Mesendoderm (in vitro differentiated cells): ENCODE data around the gene DNAJB2.
"Not testable (repeated sequence)": the region's sequence is repeated elsewhere in the genome, so short reads cannot be mapped to it uniquely, and the experiment has no call there.

Experiments used
- DNase-seq: peaks from one replicate; pipeline ENCODE4 v3.0.0; 2013
- H2AK5ac ChIP-seq: 2 replicates; pipeline ENCODE4 v1.6.1; 2013; ENCODE audit warnings: low read length, inconsistent platforms
- H2BK120ac ChIP-seq: 2 replicates; pipeline ENCODE4 v1.6.1; 2013; ENCODE audit warnings: low read depth, mild to moderate bottlenecking, low read length, moderate library complexity, mixed read lengths
- H2BK15ac ChIP-seq: replicated peaks from 2 replicates; pipeline ENCODE4 v1.6.1; 2013; ENCODE audit warnings: low read depth, mild to moderate bottlenecking, moderate library complexity
- H2BK5ac ChIP-seq: 2 replicates; pipeline ENCODE4 v1.6.1; 2013; ENCODE audit warnings: low read length, inconsistent platforms
- H3K18ac ChIP-seq: 2 replicates; pipeline ENCODE4 v1.6.1; 2013; ENCODE audit warnings: mild to moderate bottlenecking, low read length, mixed read lengths
- H3K23ac ChIP-seq: one replicate; pipeline ENCODE4 v1.6.1; 2013; ENCODE audit warnings: low read length
- H3K27ac ChIP-seq: 2 replicates; pipeline ENCODE4 v1.5.1; 2013; ENCODE audit warnings: low read depth, mild to moderate bottlenecking, inconsistent platforms, low read length, moderate library complexity
- H3K27me3 ChIP-seq: 2 replicates; pipeline ENCODE4 v1.6.1; 2013; ENCODE audit warnings: low read length, control low read depth, mild to moderate bottlenecking, inconsistent platforms; ENCODE audit not compliant: insufficient read depth, poor library complexity
- H3K36me3 ChIP-seq: 2 replicates; pipeline ENCODE4 v1.6.1; 2013; ENCODE audit warnings: low read length, inconsistent platforms; ENCODE audit not compliant: control insufficient read depth, insufficient read depth
- H3K4ac ChIP-seq: one replicate; pipeline ENCODE4 v1.6.1; 2013; ENCODE audit warnings: low read depth, mild to moderate bottlenecking, low read length, moderate library complexity
- H3K4me1 ChIP-seq: 2 replicates; pipeline ENCODE4 v1.6.1; 2013; ENCODE audit warnings: low read depth, low read length, inconsistent platforms; ENCODE audit not compliant: control insufficient read depth
- H3K4me2 ChIP-seq: 2 replicates; pipeline ENCODE4 v1.6.1; 2013; ENCODE audit warnings: low read length
- H3K4me3 ChIP-seq: 2 replicates; pipeline ENCODE4 v1.5.1; 2013; ENCODE audit warnings: mild to moderate bottlenecking, low read length
- H3K56ac ChIP-seq: one replicate; pipeline ENCODE4 v1.6.1; 2013; ENCODE audit warnings: low read length
- H3K79me1 ChIP-seq: 2 replicates; pipeline ENCODE4 v1.6.1; 2013; ENCODE audit warnings: low read length, inconsistent platforms
- H3K79me2 ChIP-seq: 2 replicates; pipeline ENCODE4 v1.6.1; 2013; ENCODE audit warnings: mild to moderate bottlenecking, low read length; ENCODE audit not compliant: control insufficient read depth, insufficient read depth
- H3K9ac ChIP-seq: 2 replicates; pipeline ENCODE4 v1.6.1; 2013; ENCODE audit warnings: low read length, inconsistent platforms
- H4K5ac ChIP-seq: one replicate; pipeline ENCODE4 v1.6.1; 2013; ENCODE audit warnings: low read length
- H4K8ac ChIP-seq: one replicate; pipeline ENCODE4 v1.6.1; 2013; ENCODE audit warnings: low read depth, mild to moderate bottlenecking, control low read depth, low read length, moderate library complexity
- WGBS: extraction: QIAGEN DNeasy Blood & Tissue Kit; methylation state at CpG from one replicate; pipeline ENCODE4 v1.1.7; 2013; ENCODE audit warnings: low lambda C conversion rate, missing lambda C conversion rate; ENCODE audit not compliant: insufficient coverage; ENCODE audit errors: extremely low coverage; 5-methylcytosine and 5-hydroxymethylcytosine counted together

DNAJB2 gene

DNA sequence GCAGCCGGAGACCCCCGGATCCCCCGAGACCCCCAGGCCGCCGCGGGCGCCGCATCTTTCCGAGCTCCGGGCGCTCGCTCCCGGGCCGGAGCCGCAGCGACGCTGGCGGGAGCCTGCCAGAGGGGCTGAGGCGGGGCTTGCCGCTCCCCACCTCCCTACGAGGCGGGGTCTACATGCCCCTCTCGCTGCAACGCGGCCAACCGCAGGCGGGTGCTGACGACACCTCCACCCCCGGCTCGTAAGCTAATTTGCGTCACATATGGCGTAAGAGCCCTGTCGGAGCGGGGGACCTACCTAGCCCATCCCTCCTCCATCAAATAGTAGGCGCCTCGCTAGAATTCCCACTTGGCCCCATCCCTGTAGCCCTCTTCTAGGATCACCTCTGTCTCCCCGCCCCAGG is 30.1 kb downstream of the DNAJB2 start, which contains the start of gene PTPRN:
Gene PTPRN (minus strand): TSS at position 124 of the 400 bp plus-strand sequence. CDS start 69 bp downstream, at position 55.
- Histone ChIP-seq H2BK15ac (no peak within 1 kb of the TSS), H3K27me3 (no peaks in the 10 kb centered on the region), H3K79me2 (no peaks in the 10 kb centered on the region), H2BK5ac (no peak within 1 kb of the TSS), H3K9ac (no peak within 1 kb of the TSS), H3K79me1 (no peaks in the 10 kb centered on the region), H4K8ac (no peak within 1 kb of the TSS), H3K23ac (no peak within 1 kb of the TSS), H3K27ac (no peak within 1 kb of the TSS), H2BK120ac (no peak within 1 kb of the TSS), H2AK5ac (no peak within 1 kb of the TSS), H3K4me1 (no peaks in the 10 kb centered on the region), H3K4ac (no peak within 1 kb of the TSS), H4K5ac (no peak within 1 kb of the TSS), H3K4me2 (peak within 1 kb of the TSS; percentile 75), H3K36me3 (no peaks in the 10 kb centered on the region), H3K56ac (peak within 1 kb of the TSS; percentile 15), H3K4me3 (no peak within 1 kb of the TSS), H3K18ac (no peak within 1 kb of the TSS)
- peak; percentile 87 for DNase-seq
- WGBS = no CpG with 5 or more reads among the region's 37 CpGs

DNA sequence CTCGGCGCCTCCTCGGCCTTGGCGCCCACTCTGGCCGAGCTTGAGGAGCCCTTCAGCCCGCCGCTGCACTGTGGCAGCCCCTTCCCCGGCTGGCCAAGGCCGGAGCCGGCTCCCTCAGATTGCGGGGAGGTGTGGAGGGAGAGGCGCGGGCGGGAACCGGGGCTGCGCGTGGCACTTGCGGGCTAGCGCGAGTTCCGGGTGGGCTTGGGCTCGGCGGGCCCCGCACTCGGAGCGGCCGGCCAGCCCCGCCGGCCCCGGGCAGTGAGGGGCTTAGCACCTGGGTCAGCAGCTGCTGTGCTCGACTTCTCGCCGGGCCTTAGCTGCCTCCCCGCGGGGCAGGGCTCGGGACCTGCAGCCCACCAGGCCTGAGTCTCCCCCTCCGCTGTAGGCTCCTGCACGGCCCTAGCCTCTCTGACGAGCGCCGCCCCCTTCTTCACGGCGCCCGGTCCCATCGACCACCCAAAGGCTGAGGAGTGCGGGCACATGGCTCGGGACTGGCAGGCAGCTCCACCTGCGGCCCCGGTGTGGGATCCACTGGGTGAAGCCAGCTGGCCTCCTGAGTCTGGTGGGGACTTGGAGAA is 33.6 kb downstream of the DNAJB2 start:
- H3K27ac ChIP-seq, H3K27me3 ChIP-seq, H3K18ac ChIP-seq, H3K9ac ChIP-seq, H2BK5ac ChIP-seq, H3K79me2 ChIP-seq, H4K5ac ChIP-seq, H3K56ac ChIP-seq, H3K4ac ChIP-seq, H2AK5ac ChIP-seq, H3K23ac ChIP-seq, H2BK15ac ChIP-seq, H3K4me1 ChIP-seq, H3K79me1 ChIP-seq, H2BK120ac ChIP-seq, DNase-seq, H3K4me3 ChIP-seq, H3K36me3 ChIP-seq, H3K4me2 ChIP-seq, H4K8ac ChIP-seq: not testable (repeated sequence)
- no CpG with 5 or more reads among the region's 49 CpGs for WGBS

DNA sequence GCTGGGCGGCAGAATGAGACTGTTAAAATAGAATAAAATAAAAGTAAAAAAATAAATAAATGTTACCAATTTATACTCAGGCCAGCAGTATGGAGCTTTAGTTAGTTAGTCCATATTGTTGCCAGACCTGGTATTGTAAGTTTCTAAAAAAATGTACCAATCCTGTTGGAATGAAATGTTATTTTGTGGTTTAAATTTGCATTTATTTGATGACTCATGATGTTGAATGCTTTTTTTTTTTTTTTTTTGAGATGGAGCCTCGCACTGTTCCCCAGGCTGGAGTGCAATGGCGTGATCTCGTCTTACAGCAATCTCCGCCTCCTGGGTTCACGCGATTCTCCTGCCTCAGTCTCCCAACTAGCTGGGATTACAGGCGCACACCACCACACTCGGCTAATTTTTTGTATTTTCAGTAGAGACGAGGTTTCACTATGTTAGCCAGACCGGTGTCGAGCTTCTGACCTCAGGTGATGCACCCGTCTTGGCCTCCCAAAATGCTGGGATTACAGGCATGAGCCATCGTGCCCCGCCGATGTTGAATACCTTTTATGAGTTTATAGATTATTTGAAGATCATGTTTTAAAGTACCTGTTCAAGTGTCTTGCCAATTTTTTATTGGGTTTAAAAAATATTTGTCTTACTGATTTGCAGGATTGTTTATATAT is 35.8 kb downstream of the DNAJB2 start:
- Histone ChIP-seq H2BK120ac (no peak overlapping the region), H3K23ac (no peak overlapping the region), H3K4me3 (no peak overlapping the region), H3K36me3 (no peaks in the 10 kb centered on the region), H3K27me3 (no peaks in the 10 kb centered on the region), H2BK15ac (no peak overlapping the region), H4K8ac (no peak overlapping the region), H3K9ac (no peak overlapping the region), H2BK5ac (no peak overlapping the region), H3K79me1 (no peaks in the 10 kb centered on the region), H4K5ac (no peak overlapping the region), H2AK5ac (no peak overlapping the region), H3K56ac (no peak overlapping the region), H3K18ac (no peak overlapping the region), H3K4me2 (no peak overlapping the region), H3K4ac (no peak overlapping the region), H3K27ac (no peak overlapping the region), H3K4me1 (no peaks in the 10 kb centered on the region), H3K79me2 (no peaks in the 10 kb centered on the region)
- no peak for DNase-seq
- no CpG with 5 or more reads among the region's 16 CpGs for WGBS

DNA sequence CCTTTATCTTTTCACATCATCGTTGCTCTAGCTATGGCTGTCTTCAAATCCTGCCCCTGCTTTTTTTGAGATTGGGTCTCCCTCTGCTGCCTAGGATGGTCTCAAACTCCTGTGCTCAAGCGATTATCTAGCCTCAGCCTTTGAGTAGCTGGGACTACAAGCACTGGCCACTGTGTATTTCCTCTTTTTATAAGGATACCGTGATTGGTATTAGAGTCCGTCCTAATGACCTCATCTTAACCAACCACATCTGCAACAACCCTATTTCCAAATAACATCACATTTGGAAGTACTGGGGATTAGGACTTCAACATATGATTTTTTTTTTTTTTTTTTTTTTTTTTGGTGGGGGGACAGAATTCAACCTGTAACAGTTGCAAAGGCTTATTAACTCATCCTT is 44.3 kb downstream of the DNAJB2 start:
- H4K8ac ChIP-seq = no peak overlapping the region
- no peak overlapping the region for H3K27ac ChIP-seq
- H2BK120ac ChIP-seq = no peak overlapping the region
- H3K79me1 ChIP-seq = no peaks in the 10 kb centered on the region
- no peaks in the 10 kb centered on the region for H3K36me3 ChIP-seq
- no peak overlapping the region for H3K4me2 ChIP-seq
- H2AK5ac ChIP-seq = no peak overlapping the region
- H3K4me1 ChIP-seq = no peaks in the 10 kb centered on the region
- H3K4ac ChIP-seq = no peak overlapping the region
- H4K5ac ChIP-seq = no peak overlapping the region
- no peak overlapping the region for H2BK5ac ChIP-seq
- no peak overlapping the region for H3K4me3 ChIP-seq
- no peak for DNase-seq
- H3K18ac ChIP-seq = no peak overlapping the region
- no peak overlapping the region for H3K56ac ChIP-seq
- H3K27me3 ChIP-seq = no peaks in the 10 kb centered on the region
- no peak overlapping the region for H3K9ac ChIP-seq
- no peaks in the 10 kb centered on the region for H3K79me2 ChIP-seq
- no peak overlapping the region for H2BK15ac ChIP-seq
- no peak overlapping the region for H3K23ac ChIP-seq
- WGBS = no CpG with 5 or more reads among the region's 4 CpGs

DNA sequence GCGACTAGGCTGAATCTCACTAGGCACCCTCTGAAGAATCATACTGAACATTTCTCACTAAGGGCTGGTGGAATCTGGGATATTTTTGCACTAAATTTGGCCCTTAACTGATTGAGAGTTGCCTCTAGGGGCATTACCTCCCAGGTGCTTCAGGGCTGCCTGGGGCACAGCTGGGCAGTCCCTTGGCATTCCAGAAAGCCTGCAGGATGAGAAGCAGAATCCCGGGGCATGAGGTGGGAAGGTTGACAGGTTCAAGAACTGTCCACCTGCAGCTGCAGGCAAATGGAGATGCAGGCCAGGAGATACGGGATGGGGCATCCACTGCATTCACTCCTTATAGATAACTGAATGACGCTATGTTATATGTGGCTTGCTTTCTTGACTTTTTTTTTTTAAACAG is 46.0 kb downstream of the DNAJB2 start:
- Histone ChIP-seq H2BK15ac (no peak overlapping the region), H4K8ac (no peak overlapping the region), H3K4me3 (no peak overlapping the region), H3K4me2 (no peak overlapping the region), H3K9ac (no peak overlapping the region), H3K56ac (no peak overlapping the region), H3K27ac (no peak overlapping the region), H4K5ac (no peak overlapping the region), H3K23ac (no peak overlapping the region), H3K18ac (no peak overlapping the region), H2BK5ac (no peak overlapping the region), H2BK120ac (no peak overlapping the region), H3K4me1 (no peaks in the 10 kb centered on the region), H3K27me3 (no peaks in the 10 kb centered on the region), H3K4ac (no peak overlapping the region), H3K36me3 (no peaks in the 10 kb centered on the region), H2AK5ac (no peak overlapping the region), H3K79me1 (no peaks in the 10 kb centered on the region), H3K79me2 (no peaks in the 10 kb centered on the region)
- no peak for DNase-seq
- WGBS = no CpG with 5 or more reads among the region's 4 CpGs
